GM19438 (cell line): ENCODE data around the gene CIRBP.

Source experiments
- ATAC-seq: cut with Tn5 transposase; IDR thresholded peaks from one replicate; pipeline ENCODE4 v1.9.1; 2021; ENCODE audit warnings: low read depth; ENCODE audit not compliant: unreplicated experiment

The CIRBP gene

DNA sequence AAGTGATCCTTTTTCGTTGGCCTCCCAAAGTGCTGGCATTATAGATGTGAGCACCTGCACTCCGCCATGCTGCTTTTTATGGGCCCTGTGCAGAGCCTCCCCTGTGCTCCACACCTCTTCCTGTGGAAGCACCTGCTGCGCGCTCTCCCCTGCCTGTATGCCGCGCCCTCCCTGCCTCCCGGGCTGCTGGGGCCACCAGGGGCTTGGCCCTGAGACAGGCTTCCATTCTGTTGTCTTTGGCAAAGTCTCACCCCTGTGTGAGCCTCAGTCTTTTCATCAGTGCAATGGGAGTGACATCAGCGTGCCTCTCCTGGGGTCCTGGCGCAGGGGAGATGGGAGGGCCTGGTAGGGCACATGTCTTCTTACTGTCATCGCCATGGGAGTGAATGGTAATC is 7.5 kb downstream of the CIRBP start:
- ATAC-seq, result no peak

- no peak for ATAC-seq
Observed at GRCh38 chr19:1277061-1277460, 7.9 kb downstream of the CIRBP start.

- ATAC-seq, result no peak
Observed at GRCh38 chr19:1278074-1278473, 8.9 kb downstream of the CIRBP start.

DNA sequence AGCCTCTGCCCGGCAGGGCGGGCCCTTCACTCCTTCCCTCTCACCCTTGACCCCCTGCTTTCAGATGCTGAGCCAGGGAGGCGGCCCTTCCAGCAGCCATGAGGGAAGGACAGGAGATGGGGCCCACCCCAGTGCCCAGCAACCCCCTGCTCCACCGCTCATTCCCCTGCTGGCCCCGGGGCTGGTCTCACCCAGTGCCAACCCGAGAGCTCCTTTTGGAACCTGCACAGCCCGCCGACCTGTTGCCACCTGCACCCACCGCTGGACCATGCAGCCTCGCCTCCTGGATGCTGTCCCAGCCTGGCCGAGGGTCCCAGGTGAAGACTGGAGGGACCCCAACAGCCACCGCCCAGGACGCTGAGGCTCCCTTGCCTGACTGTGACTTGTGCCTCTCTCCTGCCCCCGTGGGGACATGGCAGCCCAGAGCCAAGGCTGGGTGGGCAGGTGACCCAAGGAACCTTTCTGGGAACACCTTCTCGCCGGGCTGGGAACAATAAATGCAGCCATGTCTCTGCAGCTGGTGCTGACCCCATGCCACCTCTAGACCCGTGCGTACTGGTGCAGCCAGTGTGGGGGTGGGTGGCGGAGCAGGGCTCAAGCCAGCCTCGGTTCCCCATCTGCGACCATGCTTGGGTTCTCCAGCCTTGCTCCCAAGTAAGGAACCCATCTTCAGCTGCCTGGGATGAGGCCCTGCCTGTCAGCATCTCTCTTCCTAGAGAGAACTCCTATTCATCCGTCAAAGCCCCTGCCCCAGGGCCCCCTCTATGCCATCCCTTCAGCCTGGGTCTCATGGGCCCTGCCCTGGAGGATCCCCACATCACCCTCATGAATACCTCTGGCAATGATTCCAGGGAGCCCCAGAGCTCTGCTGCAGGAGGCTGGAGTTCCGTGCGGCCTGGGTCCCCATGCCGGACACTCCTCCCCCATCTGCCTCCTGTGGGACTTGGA is 9.9 kb downstream of the CIRBP start:
- ATAC-seq, result no peak

- no peak for ATAC-seq
Observed at GRCh38 chr19:1279782-1280341, 10.7 kb downstream of the CIRBP start.

GRCh38 chr19:1280636-1281568 is 11.8 kb downstream of the CIRBP start:
- no peak for ATAC-seq

DNA sequence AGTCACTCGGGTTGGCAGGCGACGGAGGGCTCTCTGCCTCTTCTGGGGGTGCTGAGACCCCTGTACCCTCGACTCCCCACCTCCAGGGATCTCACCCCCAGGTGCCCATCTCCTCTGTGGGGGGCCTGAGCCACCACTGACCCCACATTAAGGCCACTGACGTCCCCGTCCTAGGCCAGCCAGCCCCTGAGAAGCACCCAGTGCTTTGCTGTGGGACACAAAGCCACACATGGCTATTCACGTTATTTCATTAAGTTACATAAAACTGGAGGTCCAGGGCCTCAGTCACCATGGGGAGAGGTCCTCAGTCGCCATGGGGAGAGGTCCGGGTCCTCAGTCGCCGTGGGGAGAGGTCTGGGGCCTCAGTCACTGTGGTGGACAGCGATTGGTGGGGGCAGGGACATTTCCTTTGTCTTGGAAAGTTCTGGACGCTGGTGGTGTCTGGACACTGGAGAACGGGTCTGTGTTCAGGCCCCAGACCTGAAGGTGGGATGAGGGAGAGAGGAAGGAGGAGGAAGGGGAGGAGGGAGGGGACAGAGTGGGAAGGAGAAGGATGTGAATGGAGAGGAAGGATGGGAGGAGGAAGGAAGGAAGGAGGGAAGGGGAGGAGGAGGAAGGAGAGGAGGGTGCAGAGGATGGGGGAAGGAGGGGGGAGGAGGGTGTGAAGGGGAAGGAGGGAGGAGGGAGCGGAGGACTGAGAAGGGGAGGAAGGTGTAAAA is 12.6 kb downstream of the CIRBP start:
- ATAC-seq, result no peak

DNA sequence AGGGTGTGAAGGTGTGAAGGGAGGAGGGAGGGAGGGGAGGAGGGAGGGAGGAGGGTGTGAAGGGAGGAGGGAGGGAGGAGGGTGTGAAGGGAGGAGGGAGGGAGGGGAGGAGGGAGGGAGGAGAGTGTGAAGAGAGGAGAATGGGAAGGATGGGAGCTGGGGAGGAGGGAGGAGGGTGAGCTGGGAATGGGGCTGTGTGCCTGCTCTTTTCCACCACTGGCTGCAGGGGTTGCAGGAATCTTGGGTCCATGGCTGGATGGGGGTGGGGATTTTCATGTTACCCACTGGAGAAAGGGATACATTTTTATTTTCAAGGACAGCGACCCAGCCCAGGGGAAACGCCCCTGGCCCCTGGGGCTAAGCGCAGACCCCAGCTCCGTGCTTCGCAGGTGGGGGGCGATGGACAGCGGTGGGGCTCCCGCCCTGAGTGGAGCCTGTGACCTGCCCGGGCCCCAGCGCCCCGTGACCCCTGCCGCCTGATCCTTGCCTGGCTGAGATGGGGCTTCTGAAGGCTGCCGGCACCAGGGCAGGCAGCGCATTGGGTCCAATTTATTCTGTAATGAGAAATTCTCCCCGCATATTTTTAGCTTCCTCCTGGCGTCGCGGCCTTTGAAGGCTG is 13.6 kb downstream of the CIRBP start:
- ATAC-seq, result no peak

- no peak for ATAC-seq
Observed at GRCh38 chr19:1283207-1283916, 14.2 kb downstream of the CIRBP start.

DNA sequence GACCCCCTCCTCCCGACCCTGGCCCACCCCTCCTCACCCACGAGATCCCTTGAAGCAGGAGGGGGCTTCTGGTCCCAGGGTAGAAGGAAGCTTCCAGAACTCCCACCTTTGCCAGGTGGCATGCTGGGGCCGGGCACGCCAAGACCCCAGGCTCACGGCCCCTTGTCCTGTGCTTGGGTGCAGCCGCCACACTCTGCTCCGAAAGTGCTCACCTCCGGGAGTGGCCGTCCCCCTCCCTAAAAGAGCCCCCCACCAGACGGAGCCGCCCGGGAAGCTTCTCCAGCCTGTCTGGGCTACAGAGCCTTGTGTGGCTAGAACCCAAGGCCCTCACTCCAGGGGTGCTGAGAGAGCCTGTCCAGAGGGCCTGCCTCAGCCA is 14.8 kb downstream of the CIRBP start:
- ATAC-seq, result no peak

DNA sequence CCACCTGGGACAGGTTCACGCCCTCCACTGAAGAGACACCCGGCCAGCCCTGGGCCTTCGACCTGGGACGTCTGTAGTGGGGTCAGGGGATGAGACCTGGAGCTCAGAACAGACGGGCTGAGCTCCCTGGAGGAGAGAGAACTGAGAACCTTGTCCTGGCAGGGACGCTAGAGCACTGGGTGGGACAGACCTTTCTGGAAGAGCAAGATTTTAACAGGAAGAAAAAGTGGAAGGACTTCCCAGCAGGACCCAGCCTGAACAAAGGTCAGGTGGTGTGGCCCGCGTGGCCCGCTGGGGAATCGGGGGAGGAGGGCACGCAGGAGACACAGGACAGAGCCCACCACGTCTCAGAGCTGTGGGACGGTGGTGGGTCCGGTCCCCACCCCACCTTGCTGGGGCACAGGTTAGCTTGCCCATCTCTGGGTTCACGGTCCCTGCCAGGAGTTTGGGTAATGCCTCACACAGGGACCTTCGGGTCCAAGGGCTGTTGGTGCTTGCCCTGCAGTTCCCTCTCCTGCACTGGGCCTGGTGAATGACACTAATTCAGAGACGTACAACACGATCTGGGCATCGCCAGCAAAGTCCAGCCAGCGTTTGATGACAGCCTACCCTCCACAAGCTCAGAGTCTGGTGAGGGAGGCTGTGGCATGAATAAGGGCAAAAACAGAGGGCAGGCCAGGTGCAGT is 15.3 kb downstream of the CIRBP start:
- ATAC-seq, result no peak

DNA sequence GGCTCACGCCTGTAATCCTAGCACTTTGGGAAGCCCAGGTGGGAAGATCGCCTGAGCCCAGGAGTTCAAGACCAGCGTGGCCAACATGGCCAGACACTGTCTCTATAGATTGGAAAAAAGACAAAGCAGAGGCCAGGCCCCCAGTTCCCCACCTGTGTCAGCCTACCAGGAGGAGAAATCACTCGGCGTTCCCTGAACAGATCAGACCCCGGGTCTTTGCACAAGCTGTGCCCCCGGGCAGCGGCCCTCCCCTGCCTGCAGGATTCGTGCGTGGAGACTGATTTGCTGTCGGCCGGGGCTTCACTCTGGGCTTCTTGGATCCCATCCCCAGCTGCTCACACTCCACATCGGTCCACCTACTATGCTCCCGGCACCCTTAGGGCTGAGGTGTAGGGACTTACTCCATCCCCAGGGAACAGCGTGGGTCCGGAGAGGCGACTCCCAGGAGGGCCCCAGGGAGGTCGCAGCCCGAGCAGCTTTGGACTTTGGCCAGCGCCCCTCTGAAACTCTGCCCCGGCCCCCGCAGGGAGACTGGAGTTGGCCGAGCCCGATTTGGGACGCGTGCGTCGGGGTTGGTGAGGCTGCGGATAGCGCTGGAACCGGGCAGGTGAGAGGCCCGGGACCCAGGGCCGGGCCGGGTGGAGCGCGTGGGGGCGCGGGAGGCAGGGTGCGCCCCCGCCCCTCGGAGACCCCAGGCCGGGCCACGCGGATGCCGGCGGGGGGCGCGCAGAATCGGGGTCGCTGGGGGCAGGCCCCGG is 16.0 kb downstream of the CIRBP start:
- ATAC-seq, result no peak

- ATAC-seq, result no peak
Observed at GRCh38 chr19:1285737-1286360, 16.7 kb downstream of the CIRBP start, which contains the start of gene EFNA2. Gene EFNA2, plus strand, starts transcription at chr19:1285873. Its CDS starts 296 bp downstream, at chr19:1286169.

DNA sequence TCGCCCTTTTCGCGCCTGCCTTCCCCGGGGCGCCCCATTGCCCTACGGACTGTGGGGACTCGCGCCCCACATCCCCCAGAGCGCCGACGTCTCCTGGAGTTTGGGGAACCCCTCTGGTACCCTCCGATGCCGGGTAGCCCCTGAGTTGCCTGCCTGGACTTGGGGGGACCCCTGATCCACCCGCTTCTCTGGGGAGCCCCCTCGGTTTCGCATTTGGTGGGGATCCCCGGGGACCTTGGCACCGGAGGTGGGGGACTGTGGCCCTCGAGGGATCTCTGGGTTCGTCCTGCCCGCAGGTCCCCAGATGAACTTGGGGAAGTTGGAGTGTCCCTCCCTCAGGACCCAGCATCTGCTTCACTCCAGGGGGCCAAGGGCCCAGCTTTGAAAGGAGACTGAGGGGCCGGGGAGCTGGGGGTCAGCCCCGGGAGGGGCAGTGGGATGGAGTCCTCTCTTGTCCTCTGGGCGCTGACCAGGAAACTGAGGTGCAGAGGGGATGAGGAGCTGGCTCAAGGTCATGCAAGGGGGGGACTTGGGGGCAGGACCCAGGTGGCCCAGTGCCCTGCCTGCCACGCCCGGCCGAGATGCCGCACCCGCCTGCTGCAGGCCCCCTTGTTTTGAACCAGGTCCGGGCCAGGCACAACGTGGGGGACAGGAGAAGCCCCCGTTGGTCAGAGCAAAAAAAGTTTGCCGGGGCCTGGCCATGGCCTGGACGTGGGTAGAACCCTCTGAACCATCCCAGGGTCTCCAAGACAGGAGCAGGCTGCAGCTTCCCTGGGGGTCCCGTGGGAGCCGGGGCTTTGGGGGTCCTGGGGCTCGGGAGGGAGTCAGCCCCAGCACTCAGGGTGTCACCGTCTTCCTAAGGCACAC is 17.6 kb downstream of the CIRBP start:
- ATAC-seq, result no peak

DNA sequence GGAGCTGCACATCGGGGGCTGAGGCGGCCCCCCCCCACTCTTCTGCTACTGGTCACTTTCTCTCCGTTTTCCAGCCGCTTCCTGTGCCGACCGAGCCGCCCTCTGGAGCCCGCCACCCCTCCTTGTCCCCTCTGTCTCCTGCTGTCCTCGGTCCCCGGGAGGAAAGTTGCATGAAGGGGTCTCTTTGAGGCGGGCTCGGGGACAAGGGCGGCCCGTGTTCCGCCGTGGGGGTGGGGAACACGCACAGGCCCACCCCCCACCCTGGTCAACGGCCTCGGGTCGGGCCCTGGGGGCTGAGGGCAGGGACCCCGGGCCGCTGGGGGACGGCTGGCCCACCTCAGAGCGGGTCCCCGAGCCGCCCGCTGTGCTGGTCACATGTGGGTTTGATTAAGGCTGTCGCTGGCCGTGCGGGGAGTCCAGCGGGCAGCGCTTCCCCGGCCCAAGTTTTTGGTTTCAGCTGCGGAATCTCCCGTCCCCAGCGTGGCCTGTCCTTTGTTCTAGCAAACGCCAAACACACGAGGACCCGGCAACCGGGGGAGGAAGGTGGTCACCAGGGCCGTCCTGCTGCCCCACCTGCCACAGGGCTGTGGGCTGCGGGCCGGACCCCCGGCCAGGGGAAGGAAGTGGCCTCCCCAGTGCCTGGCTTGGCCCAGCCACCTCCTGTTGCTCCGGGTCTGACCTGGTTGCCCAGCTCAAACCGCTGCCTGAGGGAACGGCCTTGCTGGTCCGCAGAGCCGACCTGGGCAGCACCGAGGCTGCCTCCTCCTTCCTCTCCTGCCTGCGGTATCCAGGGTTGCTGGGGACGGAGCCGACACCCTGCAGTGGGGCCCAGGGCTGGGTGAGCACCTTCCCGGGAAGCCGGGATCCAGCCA is 18.5 kb downstream of the CIRBP start:
- no peak for ATAC-seq

- no peak for ATAC-seq
Observed at GRCh38 chr19:1288226-1288612, 19.1 kb downstream of the CIRBP start.
